Duodenal mucosa (tissue), 2 donors: Measurements from ENCODE around the gene DNAAF2.
"Not testable (repeated sequence)": the region's sequence is repeated elsewhere in the genome, so short reads cannot be mapped to it uniquely, and the experiment has no call there.

Experiments used
- H3K27ac ChIP-seq: one replicate; pipeline ENCODE4 v1.7.0; 2013; ENCODE audit warnings: low read depth, low read length
- H3K27me3 ChIP-seq, 2 donors: one replicate each; pipeline ENCODE4 v1.7.0; 2013; ENCODE audit warnings: low read length in 2 of 2, control low read depth in 1 of 2; ENCODE audit not compliant: insufficient read depth in 2 of 2, control insufficient read depth in 1 of 2
- H3K36me3 ChIP-seq, 2 donors: one replicate each; pipeline ENCODE4 v1.7.0; 2013; ENCODE audit warnings: low read length in 2 of 2, control low read depth in 1 of 2; ENCODE audit not compliant: insufficient read depth in 2 of 2, control insufficient read depth in 1 of 2
- H3K4me1 ChIP-seq, 2 donors: one replicate each; pipeline ENCODE4 v1.7.0; 2013; ENCODE audit warnings: low read length in 2 of 2, control low read depth in 1 of 2; ENCODE audit not compliant: insufficient read depth in 2 of 2, control insufficient read depth in 1 of 2
- H3K4me3 ChIP-seq, 2 donors: one replicate each; pipeline ENCODE4 v1.7.0; 2013; ENCODE audit warnings: low read length in 2 of 2, low read depth in 1 of 2
- H3K9ac ChIP-seq, 2 donors: one replicate each; pipeline ENCODE4 v1.7.0; 2013; ENCODE audit warnings: low read length in 2 of 2, low read depth in 1 of 2
- H3K9me3 ChIP-seq, 2 donors: one replicate each; pipeline ENCODE4 v1.7.0; 2013; ENCODE audit warnings: low read length in 2 of 2, control low read depth in 1 of 2; ENCODE audit not compliant: control insufficient read depth in 1 of 2

The DNAAF2 gene

GRCh38 chr14:49621114-49621881 lies 13.7 kb downstream of the DNAAF2 start:
- H3K4me3 ChIP-seq = peak overlapping the region; percentile 85 to 95
- H3K27ac ChIP-seq = peak overlapping the region; percentile 99
- H3K9ac ChIP-seq = peak overlapping the region; percentile 92 to 94
- no peaks in the 10 kb centered on the region for H3K27me3 ChIP-seq
- H3K9me3 ChIP-seq = no peaks in the 10 kb centered on the region
- H3K4me1 ChIP-seq = peaks cover 26 to 32% of the 10 kb centered on the region in 2 donors
- H3K36me3 ChIP-seq = peaks cover 6 to 24% of the 10 kb centered on the region in 2 donors

- peaks cover 6 to 24% of the 10 kb centered on the region in 2 donors for H3K36me3 ChIP-seq
- H3K27ac ChIP-seq = peak within 1 kb of the TSS; percentile 99
- H3K9me3 ChIP-seq = no peaks in the 10 kb centered on the region
- peak within 1 kb of the TSS; percentile 85 to 95 for H3K4me3 ChIP-seq
- no peaks in the 10 kb centered on the region for H3K27me3 ChIP-seq
- H3K9ac ChIP-seq = peak within 1 kb of the TSS; percentile 92 to 100
- H3K4me1 ChIP-seq = peaks cover 26 to 32% of the 10 kb centered on the region in 2 donors
Observed at GRCh38 chr14:49620182-49621113, 14.6 kb downstream of the DNAAF2 start, which contains the start of the genes MGAT2 and RPL36AL. Gene MGAT2, plus strand, starts transcription at chr14:49620799. Its CDS starts 470 bp downstream, at chr14:49621269. Gene RPL36AL, minus strand, starts transcription at chr14:49620626. Its CDS starts 1,522 bp downstream, at chr14:49619104.

GRCh38 chr14:49619730-49620129 lies 15.3 kb downstream of the DNAAF2 start:
- peak overlapping the region; percentile 92 to 100 for H3K9ac ChIP-seq
- peak overlapping the region; percentile 85 to 95 for H3K4me3 ChIP-seq
- H3K27ac ChIP-seq = peak overlapping the region; percentile 99
- H3K27me3 ChIP-seq = no peaks in the 10 kb centered on the region
- H3K36me3 ChIP-seq = peaks cover 6 to 24% of the 10 kb centered on the region in 2 donors
- H3K9me3 ChIP-seq = no peaks in the 10 kb centered on the region
- peaks cover 26 to 32% of the 10 kb centered on the region in 2 donors for H3K4me1 ChIP-seq

- H3K4me1 ChIP-seq = peaks cover 26 to 32% of the 10 kb centered on the region in 2 donors
Observed at GRCh38 chr14:49619273-49619672, 15.8 kb downstream of the DNAAF2 start.

GRCh38 chr14:49617852-49618519 lies 17.1 kb downstream of the DNAAF2 start:
- H3K36me3 ChIP-seq = peaks cover 6 to 28% of the 10 kb centered on the region in 2 donors

More at GRCh38 chr14:49619273-49619672, 15.8 kb downstream of the DNAAF2 start:
- not testable (repeated sequence) for H3K9me3 ChIP-seq, H3K27ac ChIP-seq, H3K27me3 ChIP-seq
- H3K36me3 ChIP-seq = peaks cover 6 to 27% of the 10 kb centered on the region in 2 donors
- H3K9ac ChIP-seq = peak overlapping the region; percentile 92 to 100
- peak overlapping the region; percentile 85 to 95 for H3K4me3 ChIP-seq

GRCh38 chr14:49615776-49616175 lies 19.3 kb downstream of the DNAAF2 start:
- no peaks in the 10 kb centered on the region for H3K9me3 ChIP-seq
- H3K27ac ChIP-seq = no peak overlapping the region
- no peak overlapping the region for H3K4me3 ChIP-seq
- H3K36me3 ChIP-seq = peaks cover 6 to 28% of the 10 kb centered on the region in 2 donors
- H3K9ac ChIP-seq = no peak overlapping the region
- H3K27me3 ChIP-seq = no peaks in the 10 kb centered on the region
- H3K4me1 ChIP-seq = peaks cover 6 to 13% of the 10 kb centered on the region in 2 donors

More at GRCh38 chr14:49617852-49618519, 17.1 kb downstream of the DNAAF2 start:
- Histone ChIP-seq H3K9ac (no peak overlapping the region), H3K27me3 (no peaks in the 10 kb centered on the region), H3K4me1 (peaks cover 19 to 22% of the 10 kb centered on the region in 2 donors), H3K4me3 (no peak overlapping the region), H3K27ac (no peak overlapping the region), H3K9me3 (no peaks in the 10 kb centered on the region)

- no peaks in the 10 kb centered on the region for H3K27me3 ChIP-seq
Observed at GRCh38 chr14:49614196-49614595, 20.8 kb downstream of the DNAAF2 start.

GRCh38 chr14:49612671-49613070 lies 22.4 kb downstream of the DNAAF2 start:
- Histone ChIP-seq H3K36me3 (peaks cover 0 to 18% of the 10 kb centered on the region in 2 donors), H3K9ac (no peak overlapping the region), H3K9me3 (no peaks in the 10 kb centered on the region), H3K4me3 (no peak overlapping the region), H3K4me1 (no peaks in the 10 kb centered on the region), H3K27ac (no peak overlapping the region), H3K27me3 (no peaks in the 10 kb centered on the region)

More at GRCh38 chr14:49614196-49614595, 20.8 kb downstream of the DNAAF2 start:
- Histone ChIP-seq H3K4me3 (no peak overlapping the region), H3K9ac (no peak overlapping the region), H3K4me1 (peaks cover 6 to 13% of the 10 kb centered on the region in 2 donors), H3K9me3 (no peaks in the 10 kb centered on the region), H3K27ac (no peak overlapping the region), H3K36me3 (peaks cover 6 to 31% of the 10 kb centered on the region in 2 donors)

- H3K4me3 ChIP-seq = no peak overlapping the region
- peaks cover 0 to 14% of the 10 kb centered on the region in 2 donors for H3K36me3 ChIP-seq
- no peaks in the 10 kb centered on the region for H3K27me3 ChIP-seq
- no peak overlapping the region for H3K27ac ChIP-seq
- H3K9ac ChIP-seq = no peak overlapping the region
- no peaks in the 10 kb centered on the region for H3K9me3 ChIP-seq
- H3K4me1 ChIP-seq = peaks cover 0 to 2% of the 10 kb centered on the region in 2 donors
Observed at GRCh38 chr14:49612251-49612650, 22.8 kb downstream of the DNAAF2 start.
